PFSK-1 (cell line): ENCODE results near the gene SUPT7L.

Experiments used
- FOXP2 ChIP-seq: optimal IDR thresholded peaks from 2 replicates; pipeline ENCODE3; 2011; ENCODE audit warnings: borderline replicate concordance, control low read depth, inconsistent platforms; ENCODE audit not compliant: insufficient read depth; ENCODE audit errors: extremely low read length, extremely low read depth
- POLR2AphosphoS5 ChIP-seq: IDR thresholded peaks from 2 replicates; pipeline ENCODE4 v1.6.1; 2012; ENCODE audit warnings: low read depth, mild to moderate bottlenecking, control low read depth, low read length, moderate library complexity
- REST ChIP-seq, 2 experiments: IDR thresholded peaks; 2 replicates each; pipeline versions ENCODE4 v1.6.1 to v1.8.0; 2011 to 2012; ENCODE audit warnings: low read depth in 2 of 2, low read length in 2 of 2, control low read depth in 1 of 2, inconsistent platforms in 1 of 2, mild to moderate bottlenecking in 1 of 2, moderate library complexity in 1 of 2; ENCODE audit not compliant: insufficient read depth in 1 of 2
- SIN3A ChIP-seq: IDR thresholded peaks from 2 replicates; pipeline ENCODE4 v1.6.1; 2012; ENCODE audit warnings: mild to moderate bottlenecking, low read length, moderate library complexity, borderline replicate concordance; ENCODE audit not compliant: insufficient read depth
- TAF1 ChIP-seq: IDR thresholded peaks from 2 replicates; pipeline ENCODE4 v1.6.1; 2012; ENCODE audit warnings: low read length, control low read depth, borderline replicate concordance; ENCODE audit not compliant: insufficient read depth

SUPT7L gene

DNA sequence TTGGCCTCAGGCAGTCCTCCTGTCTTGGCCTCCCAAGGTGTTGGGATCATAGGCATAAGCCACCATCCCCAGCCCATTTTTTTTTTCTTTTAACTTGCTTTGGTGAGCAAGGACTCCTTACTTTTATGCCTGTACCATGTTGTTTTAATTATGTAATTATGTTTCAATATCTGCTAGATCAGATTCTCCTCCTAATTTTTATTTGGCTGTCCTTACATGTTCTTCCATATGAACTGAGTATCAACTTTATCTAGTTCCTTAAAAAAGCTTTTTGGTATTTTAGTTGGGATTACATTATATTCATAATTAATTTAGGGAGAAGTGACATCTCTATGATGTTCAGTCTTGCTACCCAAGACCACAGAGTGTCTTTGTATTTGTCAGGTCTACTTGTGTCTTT is 18.2 kb downstream of the SUPT7L start:
- TF ChIP-seq TAF1 (no peak), REST (IDR thresholded peaks at IDR 0.05; ENCODE audit: insufficient read depth in 1 of 2, low read depth in 2 of 2, low read length in 2 of 2) (no peak), SIN3A (no peak), POLR2AphosphoS5 (no peak), FOXP2 (no peak)

DNA sequence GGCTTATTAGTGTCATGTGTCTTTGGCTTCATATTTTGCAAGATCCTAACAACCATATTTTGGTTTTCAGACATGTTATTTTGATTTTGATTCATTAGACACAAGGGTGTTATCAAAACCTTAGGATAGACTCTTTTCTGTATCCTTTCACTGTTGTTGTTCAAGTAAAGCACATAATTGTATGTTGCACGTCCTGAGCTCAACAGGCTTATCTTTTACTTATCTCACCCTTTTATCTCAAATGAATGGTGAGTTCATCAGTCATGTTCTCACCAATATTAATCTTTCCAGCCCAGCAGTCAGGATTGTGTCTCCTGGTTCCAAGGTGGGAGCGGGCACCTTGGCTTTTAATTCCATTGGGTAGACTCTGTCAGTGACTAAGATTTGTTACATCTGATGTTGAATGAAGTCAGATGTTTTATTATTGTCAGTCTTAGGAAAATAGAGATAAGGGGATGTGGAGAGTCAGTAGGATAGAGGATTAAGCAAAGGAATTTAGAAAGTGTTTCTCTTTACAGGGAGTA is 22.6 kb downstream of the SUPT7L start:
- TF ChIP-seq POLR2AphosphoS5 = no peak
- TF ChIP-seq REST (IDR thresholded peaks at IDR 0.05; ENCODE audit: insufficient read depth in 1 of 2, low read depth in 2 of 2, low read length in 2 of 2) = no peak
- no peak for TF ChIP-seq TAF1

GRCh38 chr2:27638709-27639108 is 24.7 kb downstream of the SUPT7L start:
- TF ChIP-seq REST (IDR thresholded peaks at IDR 0.05; ENCODE audit: insufficient read depth in 1 of 2, low read depth in 2 of 2, low read length in 2 of 2) (no peak), POLR2AphosphoS5 (no peak), SIN3A (no peak), FOXP2 (no peak)

GRCh38 chr2:27638037-27638637 is 25.3 kb downstream of the SUPT7L start:
- TF ChIP-seq SIN3A (no peak), REST (IDR thresholded peaks at IDR 0.05; ENCODE audit: insufficient read depth in 1 of 2, low read depth in 2 of 2, low read length in 2 of 2) (no peak), TAF1 (no peak)

DNA sequence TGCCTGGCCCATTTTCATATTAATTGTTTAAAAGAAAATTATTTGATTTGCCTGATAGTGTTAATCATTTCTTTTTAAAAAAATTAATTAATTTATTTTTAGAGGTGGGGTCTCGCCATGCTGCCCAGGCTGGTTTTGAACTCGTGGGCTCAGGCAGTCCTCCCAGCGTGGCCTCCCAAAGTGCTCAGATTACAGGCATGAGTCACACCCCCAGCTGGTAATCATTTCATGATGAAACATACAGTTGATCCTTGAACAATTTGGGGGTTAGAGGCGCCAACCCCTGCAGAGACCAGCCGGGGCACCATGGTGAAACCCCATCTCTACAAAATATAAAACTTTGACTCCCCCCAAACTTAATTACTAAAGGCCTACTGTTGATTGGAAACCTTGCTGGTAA is 26.6 kb downstream of the SUPT7L start:
- TF ChIP-seq POLR2AphosphoS5 = no peak
- no peak for TF ChIP-seq FOXP2
